Activated T-cell treated with anti-CD3 and anti-CD28 coated beads for 4 hours (primary cell): ENCODE measurements around the gene PCGF3.

Experiments used
- DNase-seq: peaks from one replicate; pipeline ENCODE4 v3.0.0-alpha.2; 2020

Gene PCGF3, protein sequence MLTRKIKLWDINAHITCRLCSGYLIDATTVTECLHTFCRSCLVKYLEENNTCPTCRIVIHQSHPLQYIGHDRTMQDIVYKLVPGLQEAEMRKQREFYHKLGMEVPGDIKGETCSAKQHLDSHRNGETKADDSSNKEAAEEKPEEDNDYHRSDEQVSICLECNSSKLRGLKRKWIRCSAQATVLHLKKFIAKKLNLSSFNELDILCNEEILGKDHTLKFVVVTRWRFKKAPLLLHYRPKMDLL

GRCh38 chr4:705278-706082 is at the start of gene PCGF3:
PCGF3 (plus strand) TSS chr4:705832; CDS start chr4:733681, 27,849 bp downstream.
- peak; percentile 96 for DNase-seq

DNA sequence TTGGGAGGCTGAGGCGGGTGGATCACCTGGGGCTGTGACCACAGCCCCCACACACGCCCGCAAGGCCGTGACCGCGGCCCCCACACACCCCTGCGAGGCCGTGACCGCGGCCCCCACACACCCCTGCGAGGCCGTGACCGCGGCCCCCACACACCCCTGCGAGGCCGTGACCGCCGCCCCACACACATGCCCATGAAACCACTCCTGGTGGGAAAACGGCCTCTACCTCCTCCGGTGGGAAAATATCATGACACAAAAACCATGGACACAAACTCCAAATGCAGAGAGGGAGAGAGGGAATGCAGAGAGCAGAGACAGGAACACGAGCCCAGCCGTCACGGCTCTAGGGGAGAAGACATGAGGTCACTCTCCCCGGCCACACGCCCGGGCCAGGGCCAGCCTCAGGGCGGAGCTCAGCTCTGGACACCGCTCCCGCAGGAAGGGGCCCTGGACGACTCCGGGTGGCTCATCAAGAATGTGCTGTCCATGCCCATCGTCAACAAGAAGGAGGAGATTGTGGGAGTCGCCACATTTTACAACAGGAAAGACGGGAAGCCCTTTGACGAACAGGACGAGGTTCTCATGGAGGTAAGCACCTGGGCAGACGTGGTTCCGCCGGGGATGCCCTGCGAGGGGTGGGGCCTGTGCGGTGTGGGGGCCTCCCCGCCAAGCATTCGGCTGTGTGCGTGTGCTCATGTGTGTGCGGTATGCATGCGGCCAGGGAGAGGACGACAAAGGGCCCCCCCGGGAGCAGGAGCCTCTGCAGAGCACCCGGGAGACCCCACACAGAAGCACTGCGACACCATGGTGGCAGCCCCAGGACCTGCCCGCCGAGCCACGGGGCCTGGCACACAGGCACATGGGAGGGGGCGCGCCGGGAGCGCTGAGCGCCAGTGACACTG is 48.9 kb upstream of the PCGF3 start:
- DNase-seq, result no peak

DNA sequence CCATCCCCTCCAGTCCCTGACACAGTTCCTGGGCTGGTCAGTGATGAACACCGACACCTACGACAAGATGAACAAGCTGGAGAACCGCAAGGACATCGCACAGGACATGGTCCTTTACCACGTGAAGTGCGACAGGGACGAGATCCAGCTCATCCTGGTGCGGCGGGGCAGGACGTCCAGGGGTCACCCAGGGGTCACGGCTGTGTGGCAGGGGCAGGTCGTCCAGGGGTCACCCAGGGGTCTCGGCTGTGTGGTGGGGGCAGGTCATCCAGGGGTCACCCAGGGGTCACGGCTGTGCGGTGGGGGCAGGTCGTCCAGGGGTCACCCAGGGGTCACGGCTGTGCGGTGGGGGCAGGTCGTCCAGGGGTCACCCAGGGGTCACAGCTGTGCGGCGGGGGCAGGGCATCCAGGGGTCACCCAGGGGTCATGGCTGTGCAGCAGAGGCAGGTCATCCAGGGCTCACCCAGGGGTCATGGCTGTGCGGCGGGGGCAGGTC is 48.2 kb upstream of the PCGF3 start:
- DNase-seq, result no peak

DNA sequence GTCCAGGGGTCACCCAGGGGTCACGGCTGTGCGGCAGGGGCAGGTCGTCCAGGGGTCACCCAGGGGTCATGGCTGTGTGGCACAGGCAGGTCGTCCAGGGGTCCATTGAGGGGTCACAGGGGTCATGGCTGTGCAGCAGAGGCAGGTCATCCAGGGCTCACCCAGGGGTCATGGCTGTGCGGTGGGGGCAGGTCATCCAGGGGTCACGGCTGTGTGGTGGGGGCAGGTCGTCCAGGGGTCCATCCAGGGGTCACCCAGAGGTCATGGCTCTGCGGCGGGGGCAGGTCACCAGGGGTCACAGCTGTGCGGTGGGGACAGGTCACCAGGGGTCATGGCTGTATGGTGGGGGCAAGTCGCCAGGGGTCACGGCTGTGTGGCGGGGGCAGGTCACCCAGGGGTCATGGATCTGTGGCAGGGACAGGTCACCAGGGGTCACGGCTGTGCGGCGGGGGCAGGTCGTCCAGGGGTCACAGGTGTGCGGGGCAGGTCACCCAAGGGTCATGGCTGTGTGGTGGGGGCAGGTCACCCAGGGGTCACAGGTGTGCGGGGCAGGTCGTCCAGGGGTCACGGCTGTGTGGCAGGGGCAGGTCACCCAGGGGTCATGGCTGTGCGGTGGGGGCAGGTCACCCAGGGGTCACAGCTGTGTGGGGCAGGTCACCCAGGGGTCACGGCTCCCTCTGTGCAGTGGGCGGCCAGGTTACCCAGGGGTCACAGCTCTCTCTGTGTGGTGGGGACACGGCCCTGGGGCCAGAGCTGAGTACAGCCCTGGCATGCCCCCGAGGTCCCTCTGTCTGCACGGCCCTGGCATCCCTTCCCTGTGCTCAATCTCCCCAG is 47.6 kb upstream of the PCGF3 start:
- no peak for DNase-seq

DNA sequence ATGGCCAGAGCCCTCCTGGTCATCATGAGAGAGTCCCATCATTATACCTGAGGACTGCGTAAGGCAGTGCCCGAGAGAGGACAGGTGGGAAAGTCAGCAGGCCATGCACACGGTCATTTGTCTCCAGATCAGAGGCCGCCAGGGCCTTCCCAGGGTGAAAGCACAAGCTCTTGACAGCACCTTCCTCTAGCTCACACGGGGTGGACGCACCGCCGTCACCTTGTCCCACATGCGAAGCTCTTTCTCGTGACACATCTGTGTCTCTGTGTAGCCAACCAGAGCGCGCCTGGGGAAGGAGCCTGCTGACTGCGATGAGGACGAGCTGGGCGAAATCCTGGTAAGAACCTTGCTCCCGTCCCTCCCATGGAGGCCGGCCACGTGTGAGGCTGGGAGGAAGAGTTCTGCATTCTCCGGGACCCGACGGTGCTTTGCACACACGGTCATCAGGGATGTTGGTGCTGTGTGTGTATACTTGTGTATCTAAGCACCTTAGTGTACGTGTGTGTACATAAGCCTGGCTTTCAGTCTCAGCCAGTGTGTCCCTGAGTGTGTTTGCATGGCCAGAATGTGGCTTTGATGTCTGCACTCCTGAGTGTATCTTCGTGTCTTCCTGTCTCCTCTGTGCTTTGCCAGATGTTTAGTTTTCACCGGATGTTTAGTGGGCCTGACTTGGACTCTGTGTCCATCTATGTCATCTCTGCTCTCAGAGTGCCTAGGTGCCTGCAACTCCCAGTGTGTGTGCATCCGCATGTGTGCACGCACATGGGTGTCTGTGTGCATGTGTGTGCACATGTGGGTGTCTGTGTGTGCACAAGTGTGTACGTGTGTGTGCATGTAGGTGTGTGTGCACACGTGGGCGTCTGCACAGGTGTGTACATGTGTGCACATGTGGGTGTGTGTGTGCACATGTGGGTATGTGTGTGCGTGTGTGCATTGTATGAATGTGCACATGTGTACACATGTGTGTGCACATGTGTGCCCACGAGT is 46.7 kb upstream of the PCGF3 start:
- DNase-seq, result no peak

DNA sequence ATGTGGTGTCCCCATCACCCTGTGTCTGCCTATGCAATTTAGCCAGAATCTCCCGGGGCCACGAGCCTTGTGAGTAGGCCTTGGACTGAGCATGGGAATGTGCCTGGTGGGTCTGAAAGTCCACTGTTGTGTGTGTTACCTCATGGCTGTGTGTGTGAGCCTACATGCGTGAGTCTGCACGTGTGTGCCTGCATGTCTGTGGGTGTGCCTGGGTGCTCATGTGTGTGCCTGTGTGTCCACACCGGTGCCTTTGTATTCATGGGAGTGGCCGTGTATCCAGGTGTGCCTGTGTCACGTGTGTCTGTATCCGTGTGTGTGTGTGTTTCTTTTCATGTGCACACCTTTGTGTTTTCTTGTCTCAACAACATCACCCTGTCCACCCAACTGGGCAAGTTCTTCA is 45.8 kb upstream of the PCGF3 start:
- no peak for DNase-seq

DNA sequence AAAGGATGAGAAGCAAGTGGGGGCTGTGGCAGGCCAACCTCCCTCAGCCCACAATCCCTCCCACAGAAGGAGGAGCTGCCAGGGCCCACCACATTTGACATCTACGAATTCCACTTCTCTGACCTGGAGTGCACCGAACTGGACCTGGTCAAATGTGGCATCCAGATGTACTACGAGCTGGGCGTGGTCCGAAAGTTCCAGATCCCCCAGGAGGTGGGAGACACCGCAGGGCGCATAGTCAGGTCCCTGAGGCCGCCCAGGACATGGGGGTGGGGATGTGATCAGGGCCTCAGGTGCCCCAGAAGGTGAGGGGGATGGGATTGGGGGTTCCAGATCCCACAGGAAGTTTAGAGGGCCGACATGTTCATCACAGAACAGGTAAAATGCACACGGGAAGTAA is 45.2 kb upstream of the PCGF3 start:
- DNase-seq, result no peak

DNA sequence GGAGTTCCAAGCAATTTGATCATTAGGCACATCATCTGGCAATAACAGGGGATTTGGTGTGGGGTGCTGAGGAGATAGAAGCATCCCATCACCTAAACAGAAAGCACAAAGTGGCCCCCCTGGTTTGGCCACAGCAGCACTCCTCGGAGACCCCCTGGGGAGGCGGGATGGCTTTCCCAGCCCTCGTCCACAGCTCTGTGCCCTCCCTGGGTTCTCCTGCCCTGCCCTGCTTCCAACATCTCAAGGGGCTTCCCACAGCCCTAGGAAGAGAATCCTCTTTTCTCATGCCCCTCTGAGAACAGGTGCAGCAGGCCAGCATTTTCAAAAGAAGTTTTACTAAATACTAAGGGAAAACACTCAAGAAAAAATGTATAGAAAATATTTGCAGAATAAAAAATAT is 44.4 kb upstream of the PCGF3 start:
- no peak for DNase-seq

GRCh38 chr4:661881-662761 is 43.5 kb upstream of the PCGF3 start:
- DNase-seq, result no peak

DNA sequence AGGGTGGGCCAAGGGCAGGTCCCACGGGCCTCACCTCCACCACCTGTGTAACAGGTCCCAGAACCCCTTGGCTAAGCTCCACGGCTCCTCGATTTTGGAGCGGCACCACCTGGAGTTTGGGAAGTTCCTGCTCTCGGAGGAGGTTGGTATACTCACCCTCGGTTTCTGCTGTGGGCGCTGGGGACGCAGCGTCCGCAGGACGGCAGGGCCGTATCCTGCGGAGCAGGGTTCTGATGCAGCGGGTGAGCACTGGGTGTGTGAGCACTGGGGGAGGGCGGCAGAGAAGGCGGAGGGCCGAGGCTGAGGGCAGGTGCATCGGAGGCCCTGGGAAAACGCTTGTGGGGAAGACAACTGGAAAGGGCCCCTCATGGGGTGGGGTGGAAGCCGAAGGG is 42.6 kb upstream of the PCGF3 start:
- no peak for DNase-seq

GRCh38 chr4:663438-664428 is 41.9 kb upstream of the PCGF3 start:
- DNase-seq, result peak; percentile 73

DNA sequence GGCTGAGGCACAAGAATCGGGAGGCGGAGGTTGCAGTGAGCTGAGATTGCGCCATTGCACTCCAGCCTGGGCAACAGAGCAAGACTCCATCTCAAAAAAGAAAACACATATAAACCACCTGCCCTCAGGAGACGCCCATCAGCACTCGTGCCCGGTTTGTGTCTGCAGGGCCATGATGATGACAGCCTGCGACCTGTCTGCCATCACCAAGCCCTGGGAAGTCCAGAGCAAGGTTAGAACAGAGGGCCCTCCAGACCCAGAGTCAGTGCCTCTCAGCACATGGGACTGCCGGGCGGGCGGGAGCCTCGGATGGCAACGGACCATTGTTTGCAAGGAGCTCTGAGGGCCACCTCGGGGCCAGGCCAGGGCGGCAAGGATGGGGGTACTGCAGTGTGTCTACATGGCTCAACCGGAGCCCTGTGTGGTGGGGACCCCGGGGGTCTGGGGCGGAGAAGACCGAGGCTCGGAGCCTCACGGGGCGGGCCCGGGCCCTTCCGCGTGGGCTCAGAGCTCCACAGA is 40.9 kb upstream of the PCGF3 start:
- DNase-seq, result no peak

DNA sequence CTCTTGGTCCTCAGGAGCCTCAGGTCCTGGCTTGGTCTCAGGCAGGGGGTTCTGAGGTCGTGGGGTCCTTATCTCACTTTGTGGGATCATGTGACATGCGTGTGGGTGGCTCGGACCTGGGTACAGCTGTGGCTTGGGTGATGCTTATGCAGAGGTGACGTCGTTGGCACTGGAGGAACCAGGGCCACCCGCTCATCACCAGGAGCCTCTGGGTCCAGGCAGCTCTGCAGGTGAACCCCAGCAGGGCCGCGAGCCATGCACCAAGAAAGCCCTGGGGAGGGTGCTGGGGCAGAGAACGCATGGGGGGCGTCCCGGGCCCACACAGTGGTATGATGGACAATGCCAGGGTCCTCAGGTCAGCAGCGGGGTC is 40.3 kb upstream of the PCGF3 start:
- DNase-seq, result no peak

- DNase-seq, result no peak
Observed at GRCh38 chr4:665751-666435, 39.7 kb upstream of the PCGF3 start.

DNA sequence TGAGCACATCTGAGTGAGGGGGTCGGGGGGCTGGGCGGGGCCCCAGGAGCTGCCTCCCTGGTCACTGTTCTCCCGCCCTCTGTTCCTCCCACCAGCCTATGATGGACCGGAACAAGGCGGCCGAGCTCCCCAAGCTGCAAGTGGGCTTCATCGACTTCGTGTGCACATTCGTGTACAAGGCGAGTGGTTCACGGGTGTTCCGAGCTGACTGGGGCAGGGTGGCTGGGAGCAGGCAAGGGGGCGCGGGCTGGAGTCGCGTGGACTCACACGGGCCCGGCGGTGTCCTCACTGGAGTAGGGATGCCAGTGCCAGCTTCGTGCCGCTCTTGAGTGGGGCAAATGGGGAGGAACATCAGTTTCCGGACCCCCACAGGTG is 39.2 kb upstream of the PCGF3 start:
- DNase-seq, result no peak

DNA sequence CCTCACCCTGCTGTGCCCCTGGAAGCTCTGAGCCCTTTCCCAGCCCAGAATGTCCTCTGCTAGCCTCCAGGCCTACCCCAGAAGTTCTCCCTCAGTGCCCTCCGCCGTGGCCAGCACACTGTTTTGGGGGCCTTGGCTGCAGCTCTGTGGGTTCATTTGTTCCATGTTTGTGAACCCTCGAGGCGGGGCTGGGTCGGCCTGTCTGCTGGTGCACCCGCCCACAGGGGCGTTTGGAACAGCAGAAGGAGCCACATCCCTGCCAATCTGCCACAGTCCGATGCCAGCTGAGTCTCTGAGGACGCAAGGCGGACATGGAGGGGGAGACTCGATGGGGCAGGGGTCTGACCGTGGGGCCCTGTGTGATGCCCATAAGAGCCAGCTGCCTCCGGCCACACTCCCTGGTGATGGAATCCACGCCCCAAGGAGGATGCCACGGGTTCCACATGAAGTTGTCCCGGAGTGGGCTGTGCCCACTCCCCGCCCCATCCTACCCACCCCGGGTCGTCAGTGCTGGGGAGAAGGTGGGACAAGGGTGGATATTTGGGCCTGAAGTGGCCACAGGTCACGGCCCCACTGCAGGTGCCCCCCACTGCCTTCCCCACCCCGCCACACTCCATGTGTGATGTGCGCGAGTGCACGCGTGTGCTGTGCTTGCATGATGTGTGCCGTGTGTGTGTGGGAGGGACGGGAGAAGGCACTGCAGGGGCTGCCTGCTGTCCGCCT is 38.6 kb upstream of the PCGF3 start:
- no peak for DNase-seq

- no peak for DNase-seq
Observed at GRCh38 chr4:667545-667925, 38.1 kb upstream of the PCGF3 start.
